WTC11 (cell line): Measurements from ENCODE around the gene CLDN8. TPM values are rescaled to one million over a fixed set of nuclear protein-coding genes. Genes with fewer than 3 reads are reported as not detected.
A peak's percentile ranks its signal among the peaks of the same experiment; 100 is the strongest.

ENCODE experiments used
- ATAC-seq: fragments of 200-7000 bp; cut with Tn5 transposase; 2 replicates; pipeline ENCODE4 v1.10.0; 2021; ENCODE audit warnings: mild to moderate bottlenecking, moderate library complexity
- CTCF ChIA-PET: fragments of 300-600 bp; sonication (Branson Sonifier 250); formaldehyde crosslinking; loops from one replicate; lab custom pipeline; 2021; ENCODE audit warnings: antibody characterized with exemption; lab: Charles Lee
- POLR2A ChIA-PET: fragments of 350-600 bp; sonication (Branson Sonifier 250); formaldehyde crosslinking; loops from one replicate; lab custom pipeline; 2021; ENCODE audit warnings: antibody characterized with exemption; lab: Charles Lee
- DNase-seq: peaks from one replicate; pipeline ENCODE4 v3.0.0; 2021; ENCODE audit warnings: low spot score
- H3K27ac Mint-ChIP-seq: 2 replicates; pipeline ENCODE4 v1.8.0; 2021; ENCODE audit warnings: mixed read lengths
- H3K27me3 Mint-ChIP-seq: 2 replicates; pipeline ENCODE4 v1.8.0; 2021; ENCODE audit warnings: low read depth, mild to moderate bottlenecking, moderate library complexity, mixed read lengths
- H3K36me3 Mint-ChIP-seq: 2 replicates; pipeline ENCODE4 v1.8.0; 2021; ENCODE audit warnings: mixed read lengths
- H3K4me1 Mint-ChIP-seq: 2 replicates; pipeline ENCODE4 v1.8.0; 2022; ENCODE audit warnings: mixed read lengths
- H3K4me3 Mint-ChIP-seq: 2 replicates; pipeline ENCODE4 v1.8.0; 2021; ENCODE audit warnings: mild to moderate bottlenecking, moderate library complexity, mixed read lengths
- H3K9me3 Mint-ChIP-seq: 2 replicates; pipeline ENCODE4 v1.8.0; 2021; ENCODE audit warnings: mixed read lengths
- CREM ChIP-seq: sonication (generic); formaldehyde crosslinking; IDR thresholded peaks from 2 replicates; pipeline ENCODE4 v1.8.1; 2022; ENCODE audit warnings: mild to moderate bottlenecking, missing genetic modification reagents, moderate library complexity
- E2F1 ChIP-seq: sonication (generic); formaldehyde crosslinking; IDR thresholded peaks from 2 replicates; pipeline ENCODE4 v1.8.0; 2022; ENCODE audit warnings: mild to moderate bottlenecking, missing genetic modification reagents
- E2F4 ChIP-seq: sonication (generic); formaldehyde crosslinking; IDR thresholded peaks from 2 replicates; pipeline ENCODE4 v1.8.1; 2022; ENCODE audit warnings: low read depth, mild to moderate bottlenecking, moderate library complexity, missing genetic modification reagents, borderline replicate concordance
- E2F5 ChIP-seq: sonication (generic); formaldehyde crosslinking; IDR thresholded peaks from 2 replicates; pipeline ENCODE4 v1.8.1; 2022; ENCODE audit warnings: mild to moderate bottlenecking, moderate library complexity, missing genetic modification reagents
- ETV6 ChIP-seq: sonication (generic); formaldehyde crosslinking; IDR thresholded peaks from 2 replicates; pipeline ENCODE4 v1.8.1; 2022; ENCODE audit warnings: mild to moderate bottlenecking, missing genetic modification reagents
- FOXJ3 ChIP-seq: sonication (generic); formaldehyde crosslinking; IDR thresholded peaks from 2 replicates; pipeline ENCODE4 v1.9.0; 2021; ENCODE audit warnings: missing genetic modification reagents, mild to moderate bottlenecking, borderline replicate concordance
- FOXK1 ChIP-seq: sonication (generic); formaldehyde crosslinking; IDR thresholded peaks from 2 replicates; pipeline ENCODE4 v1.8.0; 2022; ENCODE audit warnings: mild to moderate bottlenecking, moderate library complexity, missing genetic modification reagents
- GRHL2 ChIP-seq: fragments of 250-450 bp; sonication (Bioruptor Pico); IDR thresholded peaks from 2 replicates; pipeline ENCODE4 v1.8.0; 2022; ENCODE audit warnings: mild to moderate bottlenecking, moderate library complexity; ENCODE audit not compliant: insufficient replicate concordance, severe bottlenecking
- GTF2I ChIP-seq: fragments of 250-450 bp; sonication (Bioruptor Pico); conservative IDR thresholded peaks from 2 replicates; pipeline ENCODE4 v1.4.0; 2021; ENCODE audit warnings: mild to moderate bottlenecking
- IRF2 ChIP-seq: sonication (generic); formaldehyde crosslinking; IDR thresholded peaks from 2 replicates; pipeline ENCODE4 v1.8.0; 2022; ENCODE audit warnings: low read depth, missing genetic modification reagents, borderline replicate concordance
- MYBL2 ChIP-seq: sonication (generic); formaldehyde crosslinking; IDR thresholded peaks from 2 replicates; pipeline ENCODE4 v1.8.1; 2023; ENCODE audit warnings: mild to moderate bottlenecking, moderate library complexity, missing genetic modification reagents
- NFE2L1 ChIP-seq: sonication (generic); formaldehyde crosslinking; IDR thresholded peaks from 2 replicates; pipeline ENCODE4 v1.8.1; 2023; ENCODE audit warnings: missing genetic modification reagents
- NR2C2 ChIP-seq: sonication (generic); formaldehyde crosslinking; IDR thresholded peaks from 2 replicates; pipeline ENCODE4 v1.8.0; 2022; ENCODE audit warnings: mild to moderate bottlenecking, missing genetic modification reagents
- RELA ChIP-seq: sonication (generic); formaldehyde crosslinking; IDR thresholded peaks from 2 replicates; pipeline ENCODE4 v1.8.1; 2022; ENCODE audit warnings: missing genetic modification reagents, mild to moderate bottlenecking, borderline replicate concordance
- RORB ChIP-seq: fragments of 250-450 bp; sonication (Bioruptor Pico); IDR thresholded peaks from 2 replicates; pipeline ENCODE4 v1.9.0; 2021; ENCODE audit warnings: mild to moderate bottlenecking
- TP53 ChIP-seq: sonication (generic); formaldehyde crosslinking; IDR thresholded peaks from 2 replicates; pipeline ENCODE4 v1.8.1; 2023; ENCODE audit warnings: mild to moderate bottlenecking, missing genetic modification reagents
- USF2 ChIP-seq: sonication (generic); formaldehyde crosslinking; IDR thresholded peaks from 2 replicates; pipeline ENCODE4 v1.8.1; 2023; ENCODE audit warnings: mild to moderate bottlenecking, missing genetic modification reagents, moderate library complexity
- ZNF512 ChIP-seq: sonication (generic); formaldehyde crosslinking; IDR thresholded peaks from 2 replicates; pipeline ENCODE4 v1.8.1; 2022; ENCODE audit warnings: missing genetic modification reagents, borderline replicate concordance
- total RNA-seq: library from RNA; stranded (reverse); gene quantifications from 3 replicates; pipeline ENCODE4 v1.2.3, GENCODE V29; 2021
- TF ChIP-seq, protein P1 (sequence below): sonication (generic); formaldehyde crosslinking; IDR thresholded peaks from 2 replicates; pipeline ENCODE4 v1.8.0; 2022; ENCODE audit warnings: mild to moderate bottlenecking, missing genetic modification reagents
- TF ChIP-seq, protein P2 (sequence below): fragments of 250-450 bp; sonication (Bioruptor Pico); IDR thresholded peaks from 2 replicates; pipeline ENCODE4 v1.9.0; 2021; ENCODE audit warnings: mild to moderate bottlenecking, borderline replicate concordance

CLDN8 gene
- total RNA-seq, 1 experiment from 2014 or later = not detected

GRCh38 chr21:30223596-30223995 lies 7.7 kb upstream of the CLDN8 start (continued):
- no peak for TF ChIP-seq E2F1 (CRISPR knock-in tag)
- TF ChIP-seq NR2C2 (CRISPR knock-in tag) = no peak
- no peak for TF ChIP-seq NFE2L1 (CRISPR knock-in tag)
- no peak for TF ChIP-seq GRHL2
- TF ChIP-seq RELA = no peak
- TF ChIP-seq, protein P1, sequence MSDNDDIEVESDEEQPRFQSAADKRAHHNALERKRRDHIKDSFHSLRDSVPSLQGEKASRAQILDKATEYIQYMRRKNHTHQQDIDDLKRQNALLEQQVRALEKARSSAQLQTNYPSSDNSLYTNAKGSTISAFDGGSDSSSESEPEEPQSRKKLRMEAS (CRISPR knock-in tag) = no peak
- TF ChIP-seq USF2 (CRISPR knock-in tag) = no peak

- POLR2A ChIA-PET = no interaction called here
- CTCF ChIA-PET = no interaction called here
These were observed 6.8 kb upstream of the CLDN8 start for GRCh38 chr21:30222724-30223123.

DNA sequence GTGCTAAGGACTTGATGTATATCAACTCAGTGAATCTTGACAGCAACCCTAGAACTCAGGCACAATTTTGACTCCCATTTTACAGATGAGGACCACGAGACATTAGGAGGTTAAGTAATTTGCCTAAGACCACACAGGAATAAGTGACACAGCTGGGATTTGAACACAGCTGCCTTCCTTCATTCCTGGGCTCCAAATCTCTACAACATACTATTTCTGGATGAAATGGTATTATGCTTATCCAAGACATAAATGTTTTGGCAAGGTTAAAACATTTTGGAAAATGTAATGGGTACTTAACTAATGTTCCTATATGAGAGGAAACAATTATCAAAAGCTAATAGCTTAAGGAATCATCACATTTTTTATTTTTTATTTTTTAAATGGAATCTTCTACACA lies 4.8 kb downstream of the CLDN8 start:
- Mint-ChIP-seq H3K27me3 (no peaks in the 10 kb centered on the region), H3K4me3 (no peak overlapping the region)
- TF ChIP-seq GTF2I (CRISPR knock-in tag) (no peak), RORB (CRISPR knock-in tag) (no peak), IRF2 (CRISPR knock-in tag) (no peak), CREM (no peak)
- TF ChIP-seq, all 79 proteins: peak for 0
- Mint-ChIP-seq H3K9me3 (no peaks in the 10 kb centered on the region), H3K36me3 (no peaks in the 10 kb centered on the region), H3K4me1 (peaks cover 10% of the 10 kb centered on the region), H3K27ac (no peak overlapping the region)
- ChIA-PET POLR2A (no interaction called here), CTCF (no interaction called here)
- ATAC-seq (no peak), DNase-seq (no peak)

More at GRCh38 chr21:30222724-30223123, 6.8 kb upstream of the CLDN8 start:
- no peak for TF ChIP-seq FOXJ3 (CRISPR knock-in tag)
- TF ChIP-seq E2F1 (CRISPR knock-in tag) = no peak
- no peak for TF ChIP-seq E2F4 (CRISPR knock-in tag)
- Mint-ChIP-seq H3K9me3 (no peaks in the 10 kb centered on the region), H3K4me3 (no peak overlapping the region), H3K27me3 (no peaks in the 10 kb centered on the region), H3K4me1 (peaks cover 9% of the 10 kb centered on the region), H3K27ac (peak overlapping the region; percentile 45; the same call in 1 of the 2 replicates), H3K36me3 (no peaks in the 10 kb centered on the region)
- DNase-seq (no peak), ATAC-seq (no peak)

DNA sequence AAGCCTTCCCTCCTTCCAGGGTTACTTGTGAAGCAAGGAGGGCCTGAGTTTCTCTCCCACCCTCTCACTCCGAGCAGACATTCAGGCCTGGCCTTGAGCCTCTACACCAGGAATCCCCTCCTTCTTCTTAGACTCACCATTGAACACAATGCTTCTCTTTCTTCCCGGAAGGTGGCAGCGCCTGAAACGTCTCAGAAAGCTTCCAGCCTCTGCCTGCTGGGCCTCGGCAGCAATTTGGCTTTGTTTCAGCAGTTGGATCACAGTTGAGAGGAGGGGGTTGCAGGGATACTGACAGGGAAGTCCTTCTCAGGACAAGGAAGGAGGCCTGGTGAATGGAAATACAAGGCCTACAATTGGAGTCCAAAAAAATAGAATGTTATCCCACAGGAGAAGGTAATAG lies 6.3 kb downstream of the CLDN8 start:
- Mint-ChIP-seq H3K27me3 (no peaks in the 10 kb centered on the region), H3K9me3 (no peaks in the 10 kb centered on the region), H3K27ac (no peak overlapping the region), H3K4me1 (peaks cover 10% of the 10 kb centered on the region), H3K4me3 (no peak overlapping the region), H3K36me3 (no peaks in the 10 kb centered on the region)
- CTCF ChIA-PET = no interaction called here
- DNase-seq (peak; percentile 27), ATAC-seq (peak; percentile 65)
- POLR2A ChIA-PET = no interaction called here
- TF ChIP-seq TP53 (CRISPR knock-in tag) = no peak
- no peak for TF ChIP-seq ZNF512 (CRISPR knock-in tag)
- TF ChIP-seq CREM = no peak
- TF ChIP-seq NR2C2 (CRISPR knock-in tag) = no peak
- no peak for TF ChIP-seq FOXK1
- TF ChIP-seq MYBL2 = no peak
- TF ChIP-seq, protein P2, sequence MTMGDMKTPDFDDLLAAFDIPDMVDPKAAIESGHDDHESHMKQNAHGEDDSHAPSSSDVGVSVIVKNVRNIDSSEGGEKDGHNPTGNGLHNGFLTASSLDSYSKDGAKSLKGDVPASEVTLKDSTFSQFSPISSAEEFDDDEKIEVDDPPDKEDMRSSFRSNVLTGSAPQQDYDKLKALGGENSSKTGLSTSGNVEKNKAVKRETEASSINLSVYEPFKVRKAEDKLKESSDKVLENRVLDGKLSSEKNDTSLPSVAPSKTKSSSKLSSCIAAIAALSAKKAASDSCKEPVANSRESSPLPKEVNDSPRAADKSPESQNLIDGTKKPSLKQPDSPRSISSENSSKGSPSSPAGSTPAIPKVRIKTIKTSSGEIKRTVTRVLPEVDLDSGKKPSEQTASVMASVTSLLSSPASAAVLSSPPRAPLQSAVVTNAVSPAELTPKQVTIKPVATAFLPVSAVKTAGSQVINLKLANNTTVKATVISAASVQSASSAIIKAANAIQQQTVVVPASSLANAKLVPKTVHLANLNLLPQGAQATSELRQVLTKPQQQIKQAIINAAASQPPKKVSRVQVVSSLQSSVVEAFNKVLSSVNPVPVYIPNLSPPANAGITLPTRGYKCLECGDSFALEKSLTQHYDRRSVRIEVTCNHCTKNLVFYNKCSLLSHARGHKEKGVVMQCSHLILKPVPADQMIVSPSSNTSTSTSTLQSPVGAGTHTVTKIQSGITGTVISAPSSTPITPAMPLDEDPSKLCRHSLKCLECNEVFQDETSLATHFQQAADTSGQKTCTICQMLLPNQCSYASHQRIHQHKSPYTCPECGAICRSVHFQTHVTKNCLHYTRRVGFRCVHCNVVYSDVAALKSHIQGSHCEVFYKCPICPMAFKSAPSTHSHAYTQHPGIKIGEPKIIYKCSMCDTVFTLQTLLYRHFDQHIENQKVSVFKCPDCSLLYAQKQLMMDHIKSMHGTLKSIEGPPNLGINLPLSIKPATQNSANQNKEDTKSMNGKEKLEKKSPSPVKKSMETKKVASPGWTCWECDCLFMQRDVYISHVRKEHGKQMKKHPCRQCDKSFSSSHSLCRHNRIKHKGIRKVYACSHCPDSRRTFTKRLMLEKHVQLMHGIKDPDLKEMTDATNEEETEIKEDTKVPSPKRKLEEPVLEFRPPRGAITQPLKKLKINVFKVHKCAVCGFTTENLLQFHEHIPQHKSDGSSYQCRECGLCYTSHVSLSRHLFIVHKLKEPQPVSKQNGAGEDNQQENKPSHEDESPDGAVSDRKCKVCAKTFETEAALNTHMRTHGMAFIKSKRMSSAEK (CRISPR knock-in tag) = no peak
- TF ChIP-seq ETV6 (CRISPR knock-in tag) = no peak
- no peak for TF ChIP-seq E2F5
